Activated CD4-positive, alpha-beta T cell treated with anti-CD3 and anti-CD28 coated beads for 4 hours (primary cell): ENCODE measurements around the gene KRTAP10-11.
"Not testable (repeated sequence)": the region's sequence is repeated elsewhere in the genome, so short reads cannot be mapped to it uniquely, and the experiment has no call there.

Source experiments
- DNase-seq, 2 donors: peaks; one replicate each; pipeline ENCODE4 v3.0.0-alpha.2; 2020

The KRTAP10-11 gene, protein sequence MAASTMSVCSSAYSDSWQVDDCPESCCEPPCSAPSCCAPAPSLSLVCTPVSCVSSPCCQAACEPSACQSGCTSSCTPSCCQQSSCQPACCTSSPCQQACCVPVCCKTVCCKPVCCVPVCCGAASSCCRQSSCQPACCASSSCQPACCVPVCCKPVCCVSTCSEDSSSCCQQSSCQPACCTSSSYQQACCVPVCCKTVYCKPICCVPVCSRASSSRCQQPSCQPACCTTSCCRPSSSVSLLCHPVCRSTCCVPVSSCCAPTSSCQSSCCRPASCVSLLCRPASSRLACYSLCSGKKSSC

GRCh38 chr21:44646366-44647221 lies at the start of gene KRTAP10-11:
Gene KRTAP10-11, plus strand, starts transcription at chr21:44646414. Its CDS starts 45 bp downstream, at chr21:44646459.
- not testable (repeated sequence) for DNase-seq

DNA sequence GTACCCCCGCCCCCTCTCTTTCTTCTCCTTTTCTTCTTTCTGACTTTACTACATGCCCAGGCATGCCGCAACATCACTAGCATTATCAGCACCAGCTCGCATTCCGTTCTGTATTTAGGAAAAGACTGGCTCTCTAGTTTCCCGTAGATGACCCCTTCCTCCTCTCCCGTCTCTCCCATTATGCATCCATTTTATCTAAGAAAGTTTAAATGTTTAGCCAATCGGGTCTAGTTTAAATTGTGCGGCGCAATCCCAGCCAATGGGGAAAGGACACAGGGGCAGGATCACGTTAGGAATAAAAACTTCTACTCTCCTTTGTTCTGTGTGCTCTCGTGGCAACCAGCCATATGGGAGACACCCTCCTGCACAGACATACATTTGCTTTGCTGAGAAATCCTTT lies 48.2 kb upstream of the KRTAP10-11 start:
- DNase-seq = no peak

GRCh38 chr21:44599264-44600029 lies 46.8 kb upstream of the KRTAP10-11 start:
- no peak for DNase-seq

GRCh38 chr21:44600118-44600978 lies 45.9 kb upstream of the KRTAP10-11 start, which contains the start of gene KRTAP10-7:
Gene KRTAP10-7, plus strand, starts transcription at chr21:44600597. Its CDS starts 25 bp downstream, at chr21:44600622.
- DNase-seq = not testable (repeated sequence)

DNA sequence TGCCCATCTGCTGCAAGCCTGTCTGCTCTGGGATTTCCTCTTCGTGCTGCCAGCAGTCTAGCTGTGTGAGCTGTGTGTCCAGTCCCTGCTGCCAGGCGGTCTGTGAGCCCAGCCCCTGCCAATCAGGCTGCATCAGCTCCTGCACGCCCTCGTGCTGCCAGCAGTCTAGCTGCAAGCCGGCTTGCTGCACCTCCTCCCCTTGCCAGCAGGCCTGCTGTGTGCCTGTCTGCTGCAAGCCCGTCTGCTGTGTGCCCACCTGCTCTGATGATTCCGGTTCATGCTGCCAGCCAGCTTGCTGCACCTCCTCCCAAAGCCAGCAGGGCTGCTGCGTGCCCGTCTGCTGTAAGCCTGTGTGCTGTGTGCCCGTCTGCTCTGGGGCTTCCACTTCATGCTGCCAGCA lies 45.1 kb upstream of the KRTAP10-11 start:
- not testable (repeated sequence) for DNase-seq

DNA sequence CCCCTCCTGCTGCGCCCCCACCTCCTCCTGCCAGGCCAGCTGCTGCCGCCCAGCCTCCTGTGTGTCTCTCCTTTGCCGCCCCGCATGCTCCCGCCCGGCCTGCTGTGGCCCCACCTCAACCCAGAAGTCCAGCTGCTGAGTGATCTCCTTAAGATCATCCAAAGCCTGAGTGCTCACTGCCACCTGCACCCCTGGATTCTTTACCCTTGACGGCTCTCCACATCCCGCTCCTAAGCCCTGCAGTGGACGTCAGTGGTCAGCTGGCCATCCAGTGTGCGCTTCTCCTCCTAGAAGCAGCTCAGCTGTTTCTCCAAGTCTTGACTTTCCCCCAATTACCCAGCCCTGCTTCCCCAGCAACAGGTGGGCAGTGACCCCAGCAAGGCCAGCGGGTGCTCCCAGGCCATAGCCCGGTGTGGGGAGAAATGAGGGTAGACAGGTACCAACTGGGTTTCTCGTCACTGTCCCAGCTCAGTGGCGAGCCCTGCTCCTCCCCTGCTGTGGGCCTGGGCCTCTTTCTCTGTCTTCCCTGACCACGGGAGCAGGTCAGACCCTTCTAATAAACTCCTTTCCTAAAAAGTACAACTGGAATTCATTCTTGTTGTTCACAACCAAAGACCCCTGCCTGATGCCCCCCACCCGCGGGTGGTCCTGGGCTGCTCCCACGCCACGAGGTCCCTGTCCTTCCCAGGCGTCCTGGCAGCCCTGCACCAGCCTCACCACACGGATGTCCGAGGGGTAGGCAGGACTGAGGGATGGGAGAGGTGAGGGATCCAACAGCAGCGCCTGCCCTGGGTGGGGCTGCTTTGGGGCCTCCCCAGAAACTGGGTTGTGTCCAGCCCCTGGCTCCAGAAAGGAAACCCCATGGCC lies 44.4 kb upstream of the KRTAP10-11 start:
- no peak for DNase-seq

GRCh38 chr21:44602463-44602850 lies 43.8 kb upstream of the KRTAP10-11 start:
- DNase-seq = no peak

DNA sequence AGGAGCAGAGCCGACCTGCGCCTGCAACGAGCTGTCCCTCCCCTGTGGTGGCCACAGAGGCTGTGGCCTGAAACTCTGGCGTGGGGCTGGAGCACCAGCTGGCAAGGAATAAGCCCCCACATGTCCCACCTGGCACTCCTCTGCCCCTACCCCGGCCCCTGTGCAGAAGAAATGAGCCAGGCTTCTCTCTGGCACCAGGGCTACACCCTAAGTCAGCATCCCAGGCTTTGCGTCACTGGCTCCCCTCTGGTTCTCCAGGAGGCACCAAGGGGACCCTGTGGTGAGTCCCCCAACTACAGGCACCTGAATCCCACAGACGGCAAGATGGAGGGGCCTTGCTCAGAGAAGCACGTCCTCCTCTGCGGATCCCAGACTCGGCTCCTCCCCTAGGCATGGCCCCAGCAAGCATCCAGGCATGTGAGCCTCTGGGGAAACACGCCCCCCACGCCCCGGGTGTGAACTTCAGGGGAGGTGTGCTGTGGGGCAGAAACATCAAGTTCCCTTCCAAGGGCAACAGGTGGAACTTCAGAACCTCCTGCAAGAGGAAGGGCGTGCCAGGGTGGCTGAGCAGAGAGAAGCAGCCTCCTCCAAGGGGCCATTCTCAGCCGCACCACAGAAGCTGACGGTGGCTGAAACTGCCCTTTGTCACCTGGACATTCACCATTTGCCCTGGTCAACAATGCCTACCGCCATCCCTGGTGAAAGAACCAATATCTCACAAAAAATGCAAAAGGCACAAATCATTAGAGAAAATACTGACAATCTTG lies 42.9 kb upstream of the KRTAP10-11 start:
- DNase-seq = no peak

GRCh38 chr21:44603911-44604310 lies 42.3 kb upstream of the KRTAP10-11 start:
- no peak for DNase-seq

DNA sequence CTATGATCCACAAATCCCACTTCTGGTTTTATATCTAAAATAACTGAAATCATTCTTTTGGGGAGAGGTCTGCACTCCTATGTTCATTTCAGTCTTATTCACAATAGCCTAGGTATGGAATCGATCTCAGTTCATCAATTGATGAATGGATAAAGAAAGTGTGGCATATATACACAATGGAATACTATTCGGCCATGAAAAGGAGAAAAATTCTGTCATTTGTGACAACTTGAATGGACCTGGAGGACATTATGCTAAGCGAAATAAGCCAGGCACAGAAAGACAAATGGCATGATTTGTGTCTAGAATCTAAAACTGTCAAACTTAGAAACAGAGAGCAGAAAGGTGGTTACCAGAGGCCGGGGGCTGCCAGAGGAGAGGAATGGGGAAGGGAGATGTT lies 39.7 kb upstream of the KRTAP10-11 start:
- DNase-seq = no peak

DNA sequence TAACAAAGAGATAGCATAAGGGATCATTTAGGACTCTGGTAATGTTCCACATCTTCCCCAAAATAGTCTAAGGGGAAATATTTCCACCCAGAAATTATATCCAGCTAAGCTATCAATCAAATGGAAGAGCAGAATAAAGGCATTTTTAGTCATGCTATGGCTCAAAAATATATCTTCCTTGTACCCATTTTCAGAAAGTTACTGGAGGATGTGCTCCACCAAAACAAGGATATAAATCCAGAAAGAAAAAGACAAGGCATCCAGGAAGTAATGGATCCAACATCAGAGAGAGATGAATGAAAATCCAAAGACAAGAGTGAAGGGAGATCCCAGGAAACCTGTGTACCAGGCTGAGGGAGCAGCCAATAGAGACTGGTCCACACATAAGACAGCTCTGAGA lies 37.0 kb upstream of the KRTAP10-11 start:
- no peak for DNase-seq

GRCh38 chr21:44610157-44610843 lies 35.9 kb upstream of the KRTAP10-11 start:
- not testable (repeated sequence) for DNase-seq

- DNase-seq = no peak
Observed at GRCh38 chr21:44611551-44611950, 34.7 kb upstream of the KRTAP10-11 start.

DNA sequence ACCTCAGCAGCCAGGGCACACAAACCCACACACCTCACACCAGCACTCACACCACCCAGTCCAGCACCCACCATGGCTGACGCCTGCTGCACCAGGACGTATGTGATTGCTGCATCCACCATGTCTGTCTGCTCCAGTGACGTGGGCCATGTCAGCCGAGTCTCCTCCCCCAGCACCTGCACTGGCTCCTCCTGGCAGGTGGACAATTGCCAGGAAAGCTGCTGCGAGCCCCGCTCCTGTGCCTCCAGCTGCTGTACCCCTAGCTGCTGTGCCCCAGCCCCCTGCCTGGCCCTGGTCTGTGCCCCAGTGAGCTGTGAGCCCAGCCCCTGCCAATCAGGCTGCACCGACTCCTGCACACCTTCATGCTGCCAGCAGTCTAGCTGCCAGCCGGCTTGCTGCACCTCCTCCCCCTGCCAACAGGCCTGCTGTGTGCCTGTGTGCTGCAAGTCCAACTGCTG lies 34.2 kb upstream of the KRTAP10-11 start, which contains the start of gene KRTAP10-8:
Gene KRTAP10-8 (plus strand): TSS at position 51 of the 458 bp plus-strand sequence. CDS start 22 bp downstream, at position 73.
- DNase-seq = no peak

GRCh38 chr21:44612669-44613229 lies 33.5 kb upstream of the KRTAP10-11 start:
- DNase-seq = no peak

DNA sequence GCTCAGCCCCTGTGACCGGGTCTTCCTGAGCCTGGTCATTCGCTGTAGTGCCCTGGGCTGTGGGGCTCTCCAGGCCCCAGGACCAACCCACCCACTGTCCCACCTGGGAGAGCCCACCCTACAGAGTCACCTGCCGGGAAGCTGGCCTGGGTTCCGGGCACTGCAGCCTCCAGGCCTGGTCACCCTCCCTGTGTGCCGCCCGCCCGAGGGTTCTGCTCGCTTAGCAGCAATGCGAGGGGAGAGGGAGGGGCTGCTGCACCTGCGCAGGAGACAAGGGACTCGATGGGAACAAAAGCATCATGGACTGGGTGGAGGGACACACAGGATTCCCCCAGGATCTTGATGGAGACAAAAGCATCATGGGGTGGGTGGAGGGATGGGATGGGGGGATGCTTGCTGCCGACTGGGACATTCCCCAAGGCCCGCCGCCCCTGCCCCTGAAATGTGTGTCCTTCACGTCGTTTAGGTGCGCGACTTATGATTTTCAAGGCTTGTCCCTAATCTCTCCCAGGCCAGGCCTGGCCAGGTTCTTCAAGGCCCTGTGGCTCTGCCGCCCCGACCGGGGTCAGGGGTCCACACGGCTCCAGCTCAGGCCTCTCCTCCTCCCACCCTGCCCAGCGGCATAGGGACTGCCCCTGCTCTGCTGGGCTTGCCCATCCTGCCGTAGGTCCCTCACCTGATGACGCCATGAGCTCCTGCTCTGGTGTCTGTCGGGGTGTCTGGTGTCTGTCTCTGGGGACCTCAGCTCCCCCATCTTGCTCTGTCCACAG lies 32.6 kb upstream of the KRTAP10-11 start:
- no peak for DNase-seq

- DNase-seq = no peak
Observed at GRCh38 chr21:44614161-44614631, 32.0 kb upstream of the KRTAP10-11 start.

- DNase-seq = no peak
Observed at GRCh38 chr21:44614961-44615391, 31.2 kb upstream of the KRTAP10-11 start.
